D721Med (cell line): ENCODE measurements around the gene SERGEF.

Experiments used
- DNase-seq: peaks from one replicate; pipeline ENCODE4 v3.0.0; 2011; ENCODE audit warnings: low spot score; ENCODE audit not compliant: insufficient read length
- FAIRE-seq: peaks from 2 replicates; lab custom pipeline; 2011; peaks lifted over from hg19 to GRCh38; lab: Jason Lieb, UNC
- TF ChIP-seq, protein P1 (sequence below): IDR thresholded peaks from 2 replicates; pipeline ENCODE4 v1.5.1; 2012; ENCODE audit warnings: mild to moderate bottlenecking, control low read depth; ENCODE audit not compliant: insufficient read depth; ENCODE audit errors: missing control alignments

The SERGEF gene

DNA sequence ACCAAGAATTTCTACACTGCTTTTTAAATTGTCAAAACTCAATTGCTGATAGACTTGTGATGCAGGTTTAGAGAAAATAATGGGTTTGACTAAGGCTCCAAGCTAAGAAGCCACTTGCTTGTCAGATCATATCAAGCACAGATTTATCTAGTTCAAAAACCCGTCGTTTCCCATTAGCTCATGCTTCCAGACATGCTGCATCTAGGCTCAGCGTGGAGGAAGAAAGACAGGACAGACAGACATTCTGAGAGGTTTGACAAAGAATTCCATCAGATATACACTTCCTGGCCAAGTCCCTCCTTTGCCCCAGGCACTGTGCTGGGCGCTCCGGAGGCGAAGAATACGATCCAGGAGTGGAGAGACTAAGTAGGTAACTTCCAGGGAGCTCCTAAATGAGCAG, 201.5 kb downstream of the SERGEF start:
- no peak for FAIRE-seq
- no peak for DNase-seq
- TF ChIP-seq, protein P1, sequence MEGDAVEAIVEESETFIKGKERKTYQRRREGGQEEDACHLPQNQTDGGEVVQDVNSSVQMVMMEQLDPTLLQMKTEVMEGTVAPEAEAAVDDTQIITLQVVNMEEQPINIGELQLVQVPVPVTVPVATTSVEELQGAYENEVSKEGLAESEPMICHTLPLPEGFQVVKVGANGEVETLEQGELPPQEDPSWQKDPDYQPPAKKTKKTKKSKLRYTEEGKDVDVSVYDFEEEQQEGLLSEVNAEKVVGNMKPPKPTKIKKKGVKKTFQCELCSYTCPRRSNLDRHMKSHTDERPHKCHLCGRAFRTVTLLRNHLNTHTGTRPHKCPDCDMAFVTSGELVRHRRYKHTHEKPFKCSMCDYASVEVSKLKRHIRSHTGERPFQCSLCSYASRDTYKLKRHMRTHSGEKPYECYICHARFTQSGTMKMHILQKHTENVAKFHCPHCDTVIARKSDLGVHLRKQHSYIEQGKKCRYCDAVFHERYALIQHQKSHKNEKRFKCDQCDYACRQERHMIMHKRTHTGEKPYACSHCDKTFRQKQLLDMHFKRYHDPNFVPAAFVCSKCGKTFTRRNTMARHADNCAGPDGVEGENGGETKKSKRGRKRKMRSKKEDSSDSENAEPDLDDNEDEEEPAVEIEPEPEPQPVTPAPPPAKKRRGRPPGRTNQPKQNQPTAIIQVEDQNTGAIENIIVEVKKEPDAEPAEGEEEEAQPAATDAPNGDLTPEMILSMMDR, result no peak

DNA sequence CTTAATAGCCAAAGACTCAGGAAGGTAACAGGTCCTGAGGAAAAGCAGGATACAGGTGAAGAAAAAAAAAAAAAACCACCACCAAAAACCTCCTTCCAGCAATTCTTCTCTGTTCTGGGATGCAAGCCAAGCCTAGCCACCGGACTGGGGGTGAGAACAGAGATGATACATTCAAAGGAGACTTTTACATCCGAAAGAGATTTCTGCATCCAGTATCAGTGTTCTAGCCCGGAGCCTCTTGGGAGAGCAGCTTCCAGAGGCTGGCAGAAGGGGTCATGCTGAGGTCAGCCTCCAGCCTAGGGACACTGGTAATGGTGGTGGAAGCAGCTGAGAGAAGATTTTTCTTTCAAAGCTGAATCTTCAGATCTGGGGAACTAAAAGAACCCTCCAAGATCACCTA, 202.1 kb downstream of the SERGEF start:
- TF ChIP-seq, protein P1, result no peak
- DNase-seq (no peak), FAIRE-seq (no peak)

DNA sequence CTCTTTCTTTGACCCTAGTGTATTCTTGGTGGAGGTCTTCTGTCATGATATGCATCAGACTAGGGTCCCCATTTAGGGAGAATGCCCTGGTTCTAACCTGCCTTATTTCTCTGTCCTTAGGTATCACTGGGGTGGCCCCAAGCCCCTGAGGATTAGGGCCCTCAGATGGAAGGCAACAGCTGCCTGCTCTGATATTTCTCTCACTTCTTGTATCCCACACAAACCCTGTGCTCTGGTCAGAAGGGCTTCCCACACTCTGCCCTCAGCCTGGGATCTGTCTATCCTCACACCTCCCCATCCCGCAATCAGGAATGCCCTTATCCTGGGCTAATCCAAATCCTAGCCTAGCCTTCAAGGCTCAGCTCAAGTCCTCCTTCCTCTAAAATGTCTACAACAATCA, 202.8 kb downstream of the SERGEF start:
- FAIRE-seq, result no peak
- no peak for DNase-seq
- TF ChIP-seq, protein P1, result no peak

DNA sequence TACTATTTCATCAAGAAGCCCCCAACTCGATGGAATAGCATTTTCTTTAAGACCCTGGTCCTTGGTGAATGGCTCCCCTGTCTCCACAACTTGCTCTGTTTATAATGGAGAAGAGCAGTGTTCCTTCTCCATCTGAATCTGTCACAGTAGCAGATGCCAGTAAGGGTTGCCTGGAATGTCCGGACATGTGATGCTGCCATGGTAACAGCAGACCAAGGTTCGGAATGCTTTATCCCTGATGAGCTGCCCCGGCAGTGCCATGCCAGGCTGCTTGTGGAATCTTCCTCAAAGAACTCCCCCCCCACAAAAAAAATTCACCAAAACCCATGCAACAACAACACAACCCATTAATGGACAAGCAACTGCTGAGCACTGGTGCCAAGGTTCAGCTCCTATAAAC, 205.8 kb downstream of the SERGEF start:
- no peak for FAIRE-seq
- TF ChIP-seq, protein P1, result no peak
- no peak for DNase-seq

DNA sequence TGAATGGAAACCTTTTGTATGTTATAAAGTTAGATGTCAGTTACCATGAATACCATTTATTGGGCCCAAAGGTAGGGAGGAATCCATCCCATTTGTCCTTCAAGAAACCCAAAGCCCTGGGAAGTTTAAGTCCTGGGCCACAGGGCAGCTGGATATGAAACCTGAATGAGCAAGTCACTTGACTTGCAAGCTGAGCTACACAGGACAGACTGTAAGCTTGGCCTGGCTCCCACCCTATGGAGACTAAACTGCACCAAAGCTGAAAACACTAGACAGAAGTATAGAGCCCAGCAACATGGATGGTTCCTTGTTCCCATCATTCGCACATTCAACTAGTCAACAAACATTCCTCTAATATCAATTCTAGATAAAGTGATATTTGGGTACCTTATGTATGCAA, 207.0 kb downstream of the SERGEF start:
- FAIRE-seq (no peak), DNase-seq (no peak)
- TF ChIP-seq, protein P1, result no peak

DNA sequence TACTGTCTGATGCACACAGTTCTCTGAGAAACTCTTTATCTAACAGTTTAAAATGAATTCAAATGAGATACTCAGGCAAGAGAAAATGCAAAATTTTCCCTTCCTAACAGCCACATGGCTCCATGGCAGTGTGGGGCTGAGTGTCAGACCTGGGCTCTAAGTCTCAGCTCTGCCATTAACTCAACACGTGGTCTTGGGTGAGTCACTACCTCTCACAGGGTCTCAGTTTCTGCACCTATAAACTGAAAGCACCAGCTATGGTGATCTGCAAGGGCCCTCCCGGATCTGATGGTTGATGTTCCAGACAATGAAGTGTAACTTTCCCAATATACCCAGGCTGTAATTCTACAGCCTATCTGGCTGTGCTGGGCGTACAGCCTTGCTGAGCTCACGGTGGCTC, 207.8 kb downstream of the SERGEF start:
- DNase-seq (no peak), FAIRE-seq (no peak)
- TF ChIP-seq, protein P1, result no peak

DNA sequence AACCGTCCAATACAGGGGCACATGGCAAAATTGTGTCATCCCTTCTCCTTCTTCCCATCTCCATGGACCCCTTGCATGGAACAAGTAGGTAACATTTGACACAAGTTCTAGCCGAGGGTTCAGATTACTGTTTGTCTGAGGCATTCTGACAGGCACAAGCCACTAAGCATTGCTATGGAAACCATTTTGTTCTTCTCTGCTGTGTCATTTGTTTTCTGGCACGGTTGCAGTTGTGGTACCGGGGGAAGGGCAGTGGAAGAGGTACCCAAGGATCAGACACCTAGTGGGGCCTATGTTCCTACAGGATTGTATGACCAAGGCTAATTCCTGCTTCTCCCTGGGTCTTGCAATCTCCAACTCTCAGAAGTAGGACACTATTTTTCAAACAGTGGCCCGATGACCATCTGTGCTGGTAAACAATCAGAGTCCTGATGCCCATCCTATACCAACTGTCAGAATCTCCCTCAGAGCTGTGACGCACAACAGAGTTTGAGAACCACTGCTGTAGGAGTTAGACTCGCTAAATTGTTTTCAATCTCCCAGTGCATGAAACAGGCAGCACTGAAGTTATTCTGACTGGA, 209.0 kb downstream of the SERGEF start:
- DNase-seq, result no peak

More for the DNA sequence above, 209.0 kb downstream of the SERGEF start:
- TF ChIP-seq, protein P1, result no peak
- FAIRE-seq, result no peak
